Hepatic stellate cell (primary cell): ENCODE results near the gene GJB5.

Experiments
- DNase-seq: peaks from one replicate; pipeline ENCODE4 v3.0.0; 2011; ENCODE audit warnings: low spot score

GJB5 gene

DNA sequence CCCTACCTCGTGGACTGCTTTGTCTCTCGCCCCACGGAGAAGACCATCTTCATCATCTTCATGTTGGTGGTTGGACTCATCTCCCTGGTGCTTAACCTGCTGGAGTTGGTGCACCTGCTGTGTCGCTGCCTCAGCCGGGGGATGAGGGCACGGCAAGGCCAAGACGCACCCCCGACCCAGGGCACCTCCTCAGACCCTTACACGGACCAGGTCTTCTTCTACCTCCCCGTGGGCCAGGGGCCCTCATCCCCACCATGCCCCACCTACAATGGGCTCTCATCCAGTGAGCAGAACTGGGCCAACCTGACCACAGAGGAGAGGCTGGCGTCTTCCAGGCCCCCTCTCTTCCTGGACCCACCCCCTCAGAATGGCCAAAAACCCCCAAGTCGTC is 39.9 kb downstream of the GJB5 start:
- no peak for DNase-seq

DNA sequence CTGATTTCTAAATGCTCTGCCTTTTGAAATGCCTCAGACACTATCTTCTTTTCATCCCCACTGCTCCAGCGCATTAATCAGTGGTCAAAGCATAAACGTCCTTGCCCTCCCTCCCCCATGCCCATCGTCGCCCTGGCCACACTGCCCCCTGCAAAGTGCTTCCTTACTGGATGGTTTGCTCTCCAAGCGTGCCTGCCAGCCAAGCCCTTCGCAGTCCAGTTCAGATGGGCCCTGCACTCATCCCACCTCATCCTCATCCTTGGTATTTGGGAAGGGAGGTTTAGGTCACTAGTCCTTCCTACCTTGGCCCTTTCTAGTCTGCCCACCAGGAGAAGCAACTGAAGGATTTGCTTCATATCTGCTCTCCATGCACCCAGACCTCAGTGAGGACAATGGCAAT is 41.1 kb downstream of the GJB5 start:
- DNase-seq = no peak

DNA sequence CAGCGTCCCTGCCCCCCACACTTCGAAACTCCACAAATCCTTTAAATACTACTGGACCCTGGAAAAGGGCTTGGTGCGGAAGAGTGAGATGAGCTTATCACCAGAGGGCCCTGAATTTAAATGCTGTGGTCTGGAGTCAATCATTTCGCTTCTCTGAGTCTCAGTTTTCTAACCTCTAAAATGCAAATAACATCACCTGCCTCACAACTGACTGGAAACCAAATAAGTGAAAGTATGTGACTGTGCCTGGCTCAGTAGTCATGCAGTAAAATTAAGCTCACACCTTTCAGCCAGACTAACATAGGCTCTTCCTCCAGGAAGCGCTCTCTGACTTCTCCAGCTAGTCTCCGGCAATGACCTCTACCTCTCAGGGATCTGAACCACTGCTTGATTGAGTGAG is 42.1 kb downstream of the GJB5 start:
- DNase-seq = no peak

DNA sequence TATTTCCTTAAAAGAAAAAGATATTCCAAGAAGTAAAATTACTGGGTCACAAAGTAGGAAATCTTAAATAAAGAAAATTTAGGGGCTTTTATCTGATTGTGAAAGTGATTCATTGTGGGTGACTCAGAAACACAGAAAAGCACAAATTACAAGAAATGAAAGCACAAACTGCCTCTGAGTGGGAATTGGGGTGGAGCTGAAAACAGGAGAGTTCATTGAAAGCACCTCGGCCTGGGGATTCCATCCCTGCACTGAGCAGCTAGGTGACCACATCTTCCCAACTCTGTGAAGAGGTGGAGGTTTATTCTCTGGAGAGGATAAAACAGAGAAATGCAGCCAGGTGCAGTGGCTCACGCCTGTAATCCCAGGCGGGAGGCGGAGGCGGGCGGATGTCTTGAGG is 45.4 kb downstream of the GJB5 start:
- DNase-seq = no peak

DNA sequence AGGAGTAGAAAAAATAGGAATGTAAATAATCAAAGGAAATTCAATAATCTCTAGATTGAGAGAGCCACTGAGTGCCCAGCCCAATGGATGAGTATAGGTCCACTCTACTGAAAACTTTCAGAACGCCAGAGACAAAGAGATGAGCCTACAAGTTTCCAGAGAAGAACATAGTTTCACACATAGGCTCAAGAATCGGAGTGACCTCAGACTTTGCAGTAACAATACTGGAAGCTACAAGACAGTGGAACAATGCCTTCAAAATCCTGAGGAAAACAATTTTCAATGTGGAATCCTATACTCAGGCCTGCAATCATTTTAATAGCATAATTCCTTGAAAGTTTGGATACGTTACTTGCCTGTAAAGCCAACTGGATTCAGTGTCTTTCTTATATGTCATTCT is 48.9 kb downstream of the GJB5 start:
- no peak for DNase-seq

DNA sequence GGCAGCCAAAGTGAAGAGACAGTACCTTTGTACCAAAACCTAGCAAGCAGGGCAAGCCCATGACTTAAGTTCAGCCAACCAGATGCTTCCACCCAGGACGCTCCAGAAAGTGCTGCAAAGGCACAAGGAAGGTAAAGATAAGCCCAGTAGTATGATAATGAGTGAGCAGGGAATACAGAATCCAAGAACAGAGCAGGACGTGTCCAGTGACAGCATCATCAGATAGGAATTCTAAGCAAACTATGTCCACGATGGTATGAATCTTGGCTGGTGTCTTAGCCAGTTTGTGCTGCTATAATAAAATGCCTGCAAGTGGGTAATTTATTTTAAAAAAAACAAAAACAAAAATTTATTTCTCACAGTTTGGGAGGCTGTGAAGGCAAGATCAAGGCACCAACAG is 51.5 kb downstream of the GJB5 start:
- peak; percentile 56 for DNase-seq
